ENCODE measurements around the gene LIMA1.
"Not testable (repeated sequence)": the region's sequence is repeated elsewhere in the genome, so short reads cannot be mapped to it uniquely, and the experiment has no call there.

Gene LIMA1

GRCh38 chr12:50309950-50310349, 26.6 kb upstream of the LIMA1 start:
- ATAC-seq (replicated peaks) (no peak), DNase-seq (no peak)
- H3K27ac Mint-ChIP-seq, result no peak overlapping the region
- H3K27me3 Mint-ChIP-seq, result no peaks in the 10 kb centered on the region
- H3K4me1 Mint-ChIP-seq, result no peaks in the 10 kb centered on the region
- peaks cover 0 to 6% of the 10 kb centered on the region in 2 donors for H3K36me3 Mint-ChIP-seq
- no peak overlapping the region for H3K4me3 Mint-ChIP-seq
- H3K9me3 Mint-ChIP-seq, result no peaks in the 10 kb centered on the region

- no peak for ATAC-seq (replicated peaks)
- Mint-ChIP-seq H3K4me1 (peaks cover 0 to 3% of the 10 kb centered on the region in 2 donors), H3K4me3 (no peak overlapping the region), H3K27ac (no peak overlapping the region), H3K9me3 (no peaks in the 10 kb centered on the region), H3K36me3 (peaks cover 0 to 5% of the 10 kb centered on the region in 2 donors), H3K27me3 (no peaks in the 10 kb centered on the region)
- no peak for DNase-seq
These were observed 19.4 kb upstream of the LIMA1 start for GRCh38 chr12:50302686-50303085.

- Mint-ChIP-seq H3K36me3 (peaks cover 0 to 2% of the 10 kb centered on the region in 2 donors), H3K4me1 (peaks cover 0 to 3% of the 10 kb centered on the region in 2 donors), H3K4me3 (no peak overlapping the region), H3K27ac (no peak overlapping the region), H3K9me3 (no peaks in the 10 kb centered on the region), H3K27me3 (no peaks in the 10 kb centered on the region)
- peak in 1 of 2 donors; percentile 16 for ATAC-seq (replicated peaks)
- no peak for DNase-seq
These were observed 14.7 kb upstream of the LIMA1 start for GRCh38 chr12:50297996-50298395.

- no peak for DNase-seq
- no peak for ATAC-seq (replicated peaks)
- Mint-ChIP-seq H3K27me3 (no peaks in the 10 kb centered on the region), H3K9me3 (no peaks in the 10 kb centered on the region), H3K27ac (no peak overlapping the region), H3K4me3 (no peak overlapping the region), H3K4me1 (peaks cover 0 to 3% of the 10 kb centered on the region in 2 donors), H3K36me3 (peaks cover 0 to 2% of the 10 kb centered on the region in 2 donors)
These were observed 13.7 kb upstream of the LIMA1 start for GRCh38 chr12:50297027-50297426.

- no peaks in the 10 kb centered on the region for H3K27me3 Mint-ChIP-seq
- no peak overlapping the region for H3K4me3 Mint-ChIP-seq
- DNase-seq (no peak), ATAC-seq (replicated peaks) (no peak)
- peaks cover 3% of the 10 kb centered on the region in 2 donors for H3K9me3 Mint-ChIP-seq
- H3K36me3 Mint-ChIP-seq, result peaks cover 3 to 6% of the 10 kb centered on the region in 2 donors
- no peak overlapping the region for H3K27ac Mint-ChIP-seq
- H3K4me1 Mint-ChIP-seq, result peaks cover 0 to 3% of the 10 kb centered on the region in 2 donors
These were observed 13.2 kb upstream of the LIMA1 start for GRCh38 chr12:50296554-50296953.

GRCh38 chr12:50291377-50291776, 8.1 kb upstream of the LIMA1 start:
- no peaks in the 10 kb centered on the region for H3K4me1 Mint-ChIP-seq
- peaks cover 3 to 7% of the 10 kb centered on the region in 2 donors for H3K9me3 Mint-ChIP-seq

GRCh38 chr12:50290692-50291091, 7.4 kb upstream of the LIMA1 start:
- not testable (repeated sequence) for H3K4me3 Mint-ChIP-seq; H3K27ac Mint-ChIP-seq; H3K27me3 Mint-ChIP-seq; H3K9me3 Mint-ChIP-seq; DNase-seq; H3K4me1 Mint-ChIP-seq; ATAC-seq (replicated peaks)
- peaks cover 11 to 15% of the 10 kb centered on the region in 2 donors for H3K36me3 Mint-ChIP-seq

More at GRCh38 chr12:50291377-50291776, 8.1 kb upstream of the LIMA1 start:
- Mint-ChIP-seq H3K36me3 (peaks cover 11 to 15% of the 10 kb centered on the region in 2 donors), H3K27ac (no peak overlapping the region), H3K4me3 (no peak overlapping the region), H3K27me3 (no peaks in the 10 kb centered on the region)
- DNase-seq, result no peak
- no peak for ATAC-seq (replicated peaks)

GRCh38 chr12:50287271-50287670, 4.0 kb upstream of the LIMA1 start:
- DNase-seq, result no peak
- H3K27me3 Mint-ChIP-seq, result no peaks in the 10 kb centered on the region
- H3K9me3 Mint-ChIP-seq, result peaks cover 3 to 7% of the 10 kb centered on the region in 2 donors
- ATAC-seq (replicated peaks), result no peak
- peaks cover 13 to 15% of the 10 kb centered on the region in 2 donors for H3K36me3 Mint-ChIP-seq
- H3K4me1 Mint-ChIP-seq, result peaks cover 5 to 11% of the 10 kb centered on the region in 2 donors
- H3K27ac Mint-ChIP-seq, result no peak overlapping the region
- no peak overlapping the region for H3K4me3 Mint-ChIP-seq

- no peaks in the 10 kb centered on the region for H3K27me3 Mint-ChIP-seq
- no peak overlapping the region for H3K27ac Mint-ChIP-seq
- H3K4me3 Mint-ChIP-seq, result no peak overlapping the region
- peaks cover 5 to 11% of the 10 kb centered on the region in 2 donors for H3K4me1 Mint-ChIP-seq
- DNase-seq, result no peak
- H3K9me3 Mint-ChIP-seq, result no peaks in the 10 kb centered on the region
- H3K36me3 Mint-ChIP-seq, result peaks cover 0 to 2% of the 10 kb centered on the region in 2 donors
- ATAC-seq (replicated peaks), result no peak
These were observed 1.9 kb upstream of the LIMA1 start for GRCh38 chr12:50285253-50285652.

- Mint-ChIP-seq H3K4me1 (peaks cover 5 to 11% of the 10 kb centered on the region in 2 donors), H3K27ac (peak overlapping the region; percentile 88), H3K27me3 (no peaks in the 10 kb centered on the region), H3K9me3 (no peaks in the 10 kb centered on the region), H3K36me3 (peaks cover 0 to 2% of the 10 kb centered on the region in 2 donors), H3K4me3 (peak overlapping the region; percentile 91 to 92)
- DNase-seq, result no peak
- ATAC-seq (replicated peaks), result peak; percentile 21 to 29
These were observed 545 bp downstream of the LIMA1 start for GRCh38 chr12:50282721-50283228.

- H3K27ac Mint-ChIP-seq, result no peak overlapping the region
- DNase-seq (no peak), ATAC-seq (replicated peaks) (no peak)
- no peaks in the 10 kb centered on the region for H3K9me3 Mint-ChIP-seq
- no peaks in the 10 kb centered on the region for H3K36me3 Mint-ChIP-seq
- no peak overlapping the region for H3K4me3 Mint-ChIP-seq
- peaks cover 6 to 7% of the 10 kb centered on the region in 2 donors for H3K4me1 Mint-ChIP-seq
- H3K27me3 Mint-ChIP-seq, result no peaks in the 10 kb centered on the region
These were observed 3.8 kb downstream of the LIMA1 start for GRCh38 chr12:50279501-50279900.

GRCh38 chr12:50276912-50277671, 6.2 kb downstream of the LIMA1 start:
- Mint-ChIP-seq H3K4me3 (no peak overlapping the region), H3K9me3 (no peaks in the 10 kb centered on the region), H3K4me1 (peaks cover 0 to 2% of the 10 kb centered on the region in 2 donors), H3K27ac (no peak overlapping the region), H3K36me3 (no peaks in the 10 kb centered on the region), H3K27me3 (no peaks in the 10 kb centered on the region)
- DNase-seq, result no peak
- no peak for ATAC-seq (replicated peaks)

GRCh38 chr12:50276068-50276467, 7.3 kb downstream of the LIMA1 start:
- Mint-ChIP-seq H3K4me1 (peaks cover 0 to 2% of the 10 kb centered on the region in 2 donors), H3K4me3 (no peak overlapping the region), H3K27ac (no peak overlapping the region), H3K27me3 (no peaks in the 10 kb centered on the region), H3K9me3 (no peaks in the 10 kb centered on the region), H3K36me3 (no peaks in the 10 kb centered on the region)
- DNase-seq (no peak), ATAC-seq (replicated peaks) (no peak)

- DNase-seq (no peak), ATAC-seq (replicated peaks) (no peak)
- Mint-ChIP-seq H3K36me3 (no peaks in the 10 kb centered on the region), H3K4me3 (no peak overlapping the region), H3K27ac (no peak overlapping the region), H3K9me3 (no peaks in the 10 kb centered on the region), H3K4me1 (peaks cover 0 to 2% of the 10 kb centered on the region in 2 donors), H3K27me3 (no peaks in the 10 kb centered on the region)
These were observed 7.8 kb downstream of the LIMA1 start for GRCh38 chr12:50275556-50275955.

- not testable (repeated sequence) for ATAC-seq (replicated peaks); H3K36me3 Mint-ChIP-seq; DNase-seq; H3K27me3 Mint-ChIP-seq; H3K4me3 Mint-ChIP-seq; H3K27ac Mint-ChIP-seq; H3K9me3 Mint-ChIP-seq; H3K4me1 Mint-ChIP-seq
These were observed 8.2 kb downstream of the LIMA1 start for GRCh38 chr12:50275127-50275526.
